PC-3 (cell line): ENCODE measurements around the gene DDX47. TPM values are rescaled to one million over a fixed set of nuclear protein-coding genes. Genes with fewer than 3 reads are reported as not detected.

Experiments used
- ATAC-seq: fragments of 200-7000 bp; cut with Tn5 transposase; 2 replicates; pipeline ENCODE4 v1.9.1; 2020; ENCODE audit warnings: mild to moderate bottlenecking, moderate library complexity
- BruUV-seq: library from RNA; stranded (reverse); fragments of 400-500 nt; replicated peaks from 2 replicates; lab custom pipeline; 2021; lab: Mats Ljungman, UMichigan
- CTCF ChIA-PET: fragments of 300-600 bp; sonication (Branson Sonifier 250); formaldehyde crosslinking; loops from one replicate; lab custom pipeline; 2022; ENCODE audit warnings: antibody characterized with exemption; lab: Charles Lee
- POLR2A ChIA-PET: fragments of 300-600 bp; sonication (Branson Sonifier 250); formaldehyde crosslinking; loops from one replicate; lab custom pipeline; 2022; ENCODE audit warnings: antibody characterized with exemption; ENCODE audit not compliant: unreplicated experiment; lab: Charles Lee
- DNase-seq: peaks from one replicate; pipeline ENCODE4 v3.0.0-alpha.2; 2015
- H2AFZ ChIP-seq: fragments of 300-600 bp; sonication (generic); 2 replicates; pipeline ENCODE4 v1.6.0; 2016; ENCODE audit warnings: antibody characterized with exemption, low read length
- H3F3A ChIP-seq: fragments of 300-600 bp; sonication (generic); one replicate; pipeline ENCODE4 v1.6.0; 2017; ENCODE audit warnings: antibody characterized with exemption, low read length, control low read depth, mild to moderate bottlenecking; ENCODE audit not compliant: unreplicated experiment
- H3K27ac ChIP-seq: fragments of 300-600 bp; sonication (generic); 2 replicates; pipeline ENCODE4 v1.5.1; 2016; ENCODE audit warnings: mild to moderate bottlenecking, low read length
- H3K27me3 ChIP-seq: fragments of 300-600 bp; sonication (generic); 2 replicates; pipeline ENCODE4 v1.6.1; 2016; ENCODE audit warnings: low read length, mixed read lengths
- H3K36me3 ChIP-seq: fragments of 300-600 bp; sonication (generic); 2 replicates; pipeline ENCODE4 v1.6.1; 2016; ENCODE audit warnings: low read depth, mixed run types, low read length, mixed read lengths
- H3K4me1 ChIP-seq: fragments of 300-600 bp; sonication (generic); 2 replicates; pipeline ENCODE4 v1.5.1; 2016; ENCODE audit warnings: low read length; ENCODE audit not compliant: insufficient read depth
- H3K4me2 ChIP-seq: fragments of 300-600 bp; sonication (generic); 2 replicates; pipeline ENCODE4 v1.6.0; 2016; ENCODE audit warnings: low read length
- H3K4me3 ChIP-seq: fragments of 300-600 bp; sonication (generic); 2 replicates; pipeline ENCODE4 v1.5.1; 2016; ENCODE audit warnings: mild to moderate bottlenecking, low read length, mixed read lengths
- H3K79me2 ChIP-seq: fragments of 300-600 bp; sonication (generic); 2 replicates; pipeline ENCODE4 v1.6.1; 2017; ENCODE audit warnings: low read length, mixed read lengths
- H3K9ac ChIP-seq: fragments of 300-600 bp; sonication (generic); 2 replicates; pipeline ENCODE4 v1.6.0; 2016; ENCODE audit warnings: mild to moderate bottlenecking, low read length
- H3K9me2 ChIP-seq: fragments of 300-600 bp; sonication (generic); replicated peaks from 2 replicates; pipeline ENCODE4 v1.6.1; 2016; ENCODE audit warnings: mixed run types, low read length, mixed read lengths
- H3K9me3 ChIP-seq: fragments of 300-600 bp; sonication (generic); 2 replicates; pipeline ENCODE4 v1.6.1; 2016; ENCODE audit warnings: low read length, mixed read lengths
- H4K20me1 ChIP-seq: fragments of 300-600 bp; sonication (generic); 2 replicates; pipeline ENCODE4 v1.6.1; 2016; ENCODE audit warnings: low read length, mixed read lengths
- CTCF ChIP-seq: fragments of 300-600 bp; sonication (generic); conservative IDR thresholded peaks from 2 replicates; pipeline ENCODE4 v1.5.1; 2017; ENCODE audit warnings: antibody characterized with exemption, low read depth, mild to moderate bottlenecking, low read length
- EZH2 ChIP-seq: fragments of 300-600 bp; sonication (generic); IDR thresholded peaks from one replicate; pipeline ENCODE4 v1.6.1; 2017; ENCODE audit warnings: antibody characterized with exemption, mild to moderate bottlenecking, low read length; ENCODE audit not compliant: unreplicated experiment
- EZH2phosphoT487 ChIP-seq: fragments of 300-600 bp; sonication (generic); IDR thresholded peaks from 2 replicates; pipeline ENCODE4 v1.6.1; 2018; ENCODE audit warnings: mild to moderate bottlenecking, antibody characterized with exemption, low read length, borderline replicate concordance
- intact Hi-C: fragments of 100-400 bp; cut with micrococcal nuclease; formaldehyde crosslinking; loops from 2 replicates; pipeline ENCODE4 v1.9.0; 2023
- total RNA-seq: library from RNA; depleted of rRNA; stranded (reverse); fragments of >200 nt; gene quantifications from 2 replicates; pipeline ENCODE4 v1.2.3, GENCODE V29; 2014

DDX47 gene
- total RNA-seq, 1 experiment from 2014 or later, result 58.9 TPM

GRCh38 chr12:12788675-12789368 lies 24.3 kb upstream of the DDX47 start:
- no peaks in the 10 kb centered on the region for H3F3A ChIP-seq
- peaks cover 17% of the 10 kb centered on the region for H3K79me2 ChIP-seq
- no peaks in the 10 kb centered on the region for H4K20me1 ChIP-seq
- POLR2A ChIA-PET, result interaction anchor here (0.7 to 1.0 kb wide), 2 partner anchors 15 to 102 kb away, joined by 3 to 4 read pairs; partner anchors contain the start of gene GPRC5A
- no peaks in the 10 kb centered on the region for H3K9me3 ChIP-seq
- H3K27me3 ChIP-seq, result no peaks in the 10 kb centered on the region
- BruUV-seq, result no TSS peak
- ATAC-seq, result peak; percentile 68
- intact Hi-C loops, result loop anchor here (2.0 to 5.0 kb wide), 5 partner anchors 14 to 194 kb away; partner anchors contain the start of genes DDX47 and GPRC5A
- CTCF ChIA-PET, result interaction anchor here (0.6 to 0.8 kb wide), 2 partner anchors 31 to 112 kb away, joined by 3 to 5 read pairs; no protein-coding TSS in a partner anchor
- no peaks in the 10 kb centered on the region for H3K36me3 ChIP-seq
- peak; percentile 85 for DNase-seq
- H3K4me2 ChIP-seq, result peak overlapping the region; percentile 43
- TF ChIP-seq CTCF (peak; percentile 63), EZH2 (no peak)
- no peak overlapping the region for H3K4me3 ChIP-seq
- no peaks in the 10 kb centered on the region for H3K9me2 ChIP-seq
- H3K4me1 ChIP-seq, result peaks cover 48% of the 10 kb centered on the region
- peak overlapping the region; percentile 61 for H3K27ac ChIP-seq
- H2AFZ ChIP-seq, result no peak overlapping the region
- H3K9ac ChIP-seq, result peak overlapping the region; percentile 30; the same call in 1 of the 2 replicates

DNA sequence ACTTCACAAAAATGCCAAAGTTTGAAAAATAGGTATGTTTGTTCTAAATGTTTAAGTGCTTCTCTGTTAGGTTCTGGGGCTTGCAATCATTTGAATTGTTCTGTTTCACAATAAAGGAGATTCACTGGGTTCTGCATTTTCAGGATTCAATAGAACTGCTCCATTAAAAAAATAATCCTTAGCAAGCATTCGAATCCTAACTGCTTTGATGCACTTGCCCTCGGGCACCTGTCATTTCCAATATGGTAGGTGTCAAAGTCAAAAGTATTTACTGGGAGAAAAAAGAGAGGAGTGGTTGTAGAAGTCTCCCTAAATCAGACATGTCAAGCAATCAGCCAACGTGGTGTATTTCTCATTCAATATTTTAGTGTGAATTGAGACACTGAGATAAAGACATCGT lies 22.2 kb upstream of the DDX47 start:
- Histone ChIP-seq H3K4me3 (no peak overlapping the region), H3K9ac (no peak overlapping the region), H4K20me1 (no peaks in the 10 kb centered on the region), H3K4me1 (peaks cover 54% of the 10 kb centered on the region), H3K27me3 (no peaks in the 10 kb centered on the region), H3K4me2 (no peak overlapping the region), H3K9me2 (no peaks in the 10 kb centered on the region), H3K36me3 (no peaks in the 10 kb centered on the region), H3K27ac (no peak overlapping the region), H3K9me3 (no peaks in the 10 kb centered on the region), H2AFZ (no peak overlapping the region), H3F3A (no peaks in the 10 kb centered on the region), H3K79me2 (peaks cover 17% of the 10 kb centered on the region)
- POLR2A ChIA-PET, result no interaction called here
- intact Hi-C loops, result no loop called here
- no peak for TF ChIP-seq EZH2phosphoT487
- TF ChIP-seq CTCF, result no peak
- no peak for TF ChIP-seq EZH2
- no peak for ATAC-seq
- no peak for DNase-seq
- no TSS peak for BruUV-seq
- CTCF ChIA-PET, result no interaction called here
